Measurements from ENCODE around the gene RNF5.

The RNF5 gene

GRCh38 chr6:32152769-32153563, 25.2 kb upstream of the RNF5 start:
- no peak for DNase-seq

- DNase-seq: peak; percentile 82
Measured at GRCh38 chr6:32153564-32154513, 24.4 kb upstream of the RNF5 start, which contains the start of gene PPT2. Gene PPT2 (plus strand): TSS chr6:32154141. CDS start chr6:32154595, 454 bp downstream.

- peak; percentile 62 for DNase-seq
Measured at GRCh38 chr6:32154514-32155161, 23.6 kb upstream of the RNF5 start.

GRCh38 chr6:32156891-32157290, 21.3 kb upstream of the RNF5 start:
- DNase-seq: no peak

GRCh38 chr6:32158052-32158451, 20.2 kb upstream of the RNF5 start:
- DNase-seq: no peak

GRCh38 chr6:32163559-32164258, 14.5 kb upstream of the RNF5 start:
- DNase-seq: no peak

- DNase-seq: no peak
Measured at GRCh38 chr6:32164295-32164694, 13.9 kb upstream of the RNF5 start, which contains the start of gene EGFL8. Gene EGFL8 (plus strand): TSS chr6:32164595. CDS start chr6:32166166, 1,571 bp downstream.

- no peak for DNase-seq
Measured at GRCh38 chr6:32166411-32167061, 11.7 kb upstream of the RNF5 start.

- DNase-seq: no peak
Measured at GRCh38 chr6:32167154-32167760, 10.9 kb upstream of the RNF5 start.

- no peak for DNase-seq
Measured at GRCh38 chr6:32167761-32168262, 10.4 kb upstream of the RNF5 start.

- DNase-seq: no peak
Measured at GRCh38 chr6:32168350-32168749, 9.9 kb upstream of the RNF5 start.

GRCh38 chr6:32168807-32169591, 9.2 kb upstream of the RNF5 start:
- no peak for DNase-seq

GRCh38 chr6:32170294-32170693, 7.9 kb upstream of the RNF5 start:
- DNase-seq: no peak

GRCh38 chr6:32171234-32171633, 7.0 kb upstream of the RNF5 start:
- no peak for DNase-seq

GRCh38 chr6:32173051-32173727, 5.0 kb upstream of the RNF5 start:
- no peak for DNase-seq

- no peak for DNase-seq
Measured at GRCh38 chr6:32174416-32174815, 3.8 kb upstream of the RNF5 start.

GRCh38 chr6:32175322-32175710, 2.9 kb upstream of the RNF5 start:
- no peak for DNase-seq

GRCh38 chr6:32175711-32176475, 2.3 kb upstream of the RNF5 start, which contains the start of gene AGPAT1:
Gene AGPAT1 (minus strand): TSS chr6:32176084. CDS start chr6:32171496, 4,588 bp downstream.
- DNase-seq: peak; percentile 96
